Lung (tissue), 12 donors: ENCODE results near the gene PLEKHA4. TPM values are rescaled to one million over a fixed set of nuclear protein-coding genes. Genes with fewer than 3 reads are reported as not detected.
A peak's percentile ranks its signal among the peaks of the same experiment; 100 is the strongest.

Experiments used
- ATAC-seq: fragments of 200-7000 bp; cut with Tn5 transposase; one replicate; pipeline ENCODE4 v1.9.1; 2020; ENCODE audit warnings: moderate number of reproducible peaks; ENCODE audit not compliant: insufficient read depth, low FRiP score
- DNase-seq, 3 donors: peaks; one replicate each; pipeline ENCODE4 v3.0.0-alpha.2; 2013 to 2017
- H3K27ac ChIP-seq, 2 donors: one replicate each; pipeline ENCODE4 v1.5.1; 2013; ENCODE audit warnings: mild to moderate bottlenecking in 2 of 2, moderate library complexity in 2 of 2, control low read depth in 1 of 2, inconsistent platforms in 1 of 2, low read depth in 1 of 2, low read length in 1 of 2
- H3K27me3 ChIP-seq, 3 donors: one replicate each; pipeline ENCODE4 v1.5.1; 2013; ENCODE audit warnings: low read length in 2 of 3; ENCODE audit not compliant: control insufficient read depth in 3 of 3, insufficient read depth in 3 of 3
- H3K36me3 ChIP-seq, 4 donors: one replicate each; pipeline ENCODE4 v1.5.1; 2013; ENCODE audit warnings: low read length in 4 of 4, mild to moderate bottlenecking in 1 of 4, moderate library complexity in 1 of 4; ENCODE audit not compliant: control insufficient read depth in 4 of 4, insufficient read depth in 4 of 4
- H3K4me1 ChIP-seq, 5 donors: one replicate each; pipeline ENCODE4 v1.5.1; 2013; ENCODE audit warnings: low read length in 5 of 5, mild to moderate bottlenecking in 2 of 5, moderate library complexity in 1 of 5; ENCODE audit not compliant: control insufficient read depth in 5 of 5, insufficient read depth in 5 of 5
- H3K4me3 ChIP-seq: one replicate; pipeline ENCODE4 v1.5.1; 2013; ENCODE audit warnings: mild to moderate bottlenecking, control low read depth, moderate library complexity
- H3K9ac ChIP-seq, 2 donors: one replicate each; pipeline ENCODE4 v1.5.1; 2013; ENCODE audit warnings: low read length in 2 of 2, control low read depth in 1 of 2; ENCODE audit not compliant: insufficient read depth in 1 of 2
- H3K9me3 ChIP-seq, 4 donors: one replicate each; pipeline ENCODE4 v1.5.1; 2013; ENCODE audit warnings: low read length in 3 of 4, mild to moderate bottlenecking in 1 of 4, moderate library complexity in 1 of 4; ENCODE audit not compliant: control insufficient read depth in 4 of 4, insufficient read depth in 3 of 4
- CTCF ChIP-seq: IDR thresholded peaks from 2 replicates; pipeline ENCODE4 v1.5.1; 2012; ENCODE audit warnings: mild to moderate bottlenecking; ENCODE audit errors: control extremely low read depth, extremely low read depth
- WGBS, 2 donors: extraction: QIAGEN DNeasy Blood & Tissue Kit; methylation state at CpG; one replicate each; pipeline ENCODE4 v1.1.7; 2013; 5-methylcytosine and 5-hydroxymethylcytosine counted together
- polyA plus RNA-seq, 2 donors: library from polyadenylated mRNA; stranded (reverse); fragments of 200-250 nt; gene quantifications; one replicate each; pipeline ENCODE4 v1.2.1, GENCODE V29; 2013
- total RNA-seq, 2 donors: library from RNA; depleted of rRNA in 1 of 2; stranded (reverse); fragments of >200 nt in 1 of 2; gene quantifications; one replicate each; pipeline ENCODE4 v1.2.1, GENCODE V29; 2014 to 2021
- donor health status: control.
- donor health status: control.
- donor health status: Bipolar disorder and iron deficiency.
- donor health status: healthy.
- donor health status: DM: yes; HTN: yes; CAD: no.

The PLEKHA4 gene
- total and polyA plus RNA-seq, 4 donors: 8.4 to 57.7 (median 20.7) TPM

- H3K4me3 ChIP-seq: no peak overlapping the region
- ATAC-seq (no peak), DNase-seq (peak; percentile 34 to 77 (median 64))
- peaks cover 0 to 4% (median 0%) of the 10 kb centered on the region in 5 donors for H3K4me1 ChIP-seq
- H3K36me3 ChIP-seq: peaks cover 0 to 14% (median 3%) of the 10 kb centered on the region in 4 donors
- no peak overlapping the region for H3K9ac ChIP-seq
- no peak for TF ChIP-seq CTCF
- H3K27ac ChIP-seq: peak overlapping the region in 1 of 2 donors; percentile 52
- peaks cover 0 to 3% (median 1%) of the 10 kb centered on the region in 4 donors for H3K9me3 ChIP-seq
- 62 to 88% methylated on average over 9 of the region's 9 CpGs for WGBS, 2 donors
- no peaks in the 10 kb centered on the region for H3K27me3 ChIP-seq
Measured at GRCh38 chr19:48818234-48818820, 50.1 kb downstream of the PLEKHA4 start.

GRCh38 chr19:48817585-48818124 is 50.8 kb downstream of the PLEKHA4 start:
- WGBS, 2 donors: 85 to 88% methylated on average over 5 of the region's 5 CpGs
- Histone ChIP-seq H3K9me3 (peaks cover 0 to 3% (median 1%) of the 10 kb centered on the region in 4 donors), H3K9ac (no peak overlapping the region), H3K4me3 (no peak overlapping the region), H3K27ac (peak overlapping the region in 1 of 2 donors; percentile 69), H3K4me1 (peaks cover 0 to 4% (median 0%) of the 10 kb centered on the region in 5 donors), H3K36me3 (peaks cover 0 to 12% (median 2%) of the 10 kb centered on the region in 4 donors), H3K27me3 (no peaks in the 10 kb centered on the region)
- ATAC-seq (no peak), DNase-seq (no peak)
- no peak for TF ChIP-seq CTCF

- no peak for TF ChIP-seq CTCF
- no peak overlapping the region for H3K9ac ChIP-seq
- H3K27me3 ChIP-seq: no peaks in the 10 kb centered on the region
- 47 to 61% methylated on average over 14 of the region's 14 CpGs for WGBS, 2 donors
- H3K9me3 ChIP-seq: no peaks in the 10 kb centered on the region
- H3K27ac ChIP-seq: peak overlapping the region; percentile 78 to 79
- no peak overlapping the region for H3K4me3 ChIP-seq
- DNase-seq (peak in 1 of 3 donors; percentile 25), ATAC-seq (no peak)
- H3K4me1 ChIP-seq: peaks cover 0 to 8% (median 0%) of the 10 kb centered on the region in 5 donors
- H3K36me3 ChIP-seq: no peaks in the 10 kb centered on the region
Measured at GRCh38 chr19:48815870-48816501, 52.4 kb downstream of the PLEKHA4 start.
